GM21786 (cell line): ENCODE results near the gene GUCY1A2.
"Not testable (repeated sequence)": the region's sequence is repeated elsewhere in the genome, so short reads cannot be mapped to it uniquely, and the experiment has no call there.

Source experiments
- ATAC-seq: cut with Tn5 transposase; IDR thresholded peaks from one replicate; pipeline ENCODE4 v1.9.1; 2021; ENCODE audit not compliant: unreplicated experiment

Gene GUCY1A2

DNA sequence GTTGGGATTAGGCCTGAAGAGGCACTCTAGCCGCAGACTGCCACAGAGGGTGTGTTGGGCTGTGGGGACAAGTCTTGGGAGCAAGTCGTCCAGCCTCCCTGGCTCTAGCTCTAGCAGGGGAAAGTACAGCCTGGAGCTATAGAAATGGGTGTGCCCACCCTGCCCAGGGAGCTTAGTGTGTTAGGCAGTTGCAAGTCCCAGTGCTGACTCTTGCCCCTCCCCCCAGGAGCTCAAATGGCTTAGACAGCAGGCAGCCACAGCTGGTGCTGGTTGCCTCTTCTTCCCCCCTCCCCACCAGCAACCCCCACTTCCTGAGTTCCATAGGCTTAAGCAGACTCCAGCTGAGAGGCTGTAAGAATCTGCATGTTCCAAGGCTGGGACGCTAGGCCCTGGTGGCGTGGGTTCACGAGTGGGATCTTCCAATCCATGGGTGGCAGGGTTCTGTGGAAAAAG lies 61.2 kb downstream of the GUCY1A2 start:
- no peak for ATAC-seq

DNA sequence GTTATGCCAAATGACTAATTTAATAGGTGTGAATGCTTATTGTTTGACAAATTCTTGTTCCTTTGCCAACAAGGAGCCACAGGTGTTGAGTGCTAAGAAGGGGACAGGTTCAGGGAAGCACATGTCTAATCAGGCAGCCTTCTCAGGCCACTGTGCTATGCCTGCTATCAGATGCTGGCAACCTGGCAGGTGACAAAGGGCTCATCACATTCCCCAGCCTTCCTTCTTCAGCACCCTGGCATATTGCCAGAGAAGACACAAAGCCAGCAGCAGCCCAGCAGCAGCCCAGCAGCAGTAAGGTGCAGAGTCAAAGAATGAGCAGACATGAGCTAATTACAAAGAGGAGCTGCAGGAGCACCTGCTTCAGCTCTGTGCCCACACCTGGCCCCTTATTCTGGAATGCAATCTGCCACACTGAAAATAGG lies 68.2 kb downstream of the GUCY1A2 start:
- no peak for ATAC-seq

DNA sequence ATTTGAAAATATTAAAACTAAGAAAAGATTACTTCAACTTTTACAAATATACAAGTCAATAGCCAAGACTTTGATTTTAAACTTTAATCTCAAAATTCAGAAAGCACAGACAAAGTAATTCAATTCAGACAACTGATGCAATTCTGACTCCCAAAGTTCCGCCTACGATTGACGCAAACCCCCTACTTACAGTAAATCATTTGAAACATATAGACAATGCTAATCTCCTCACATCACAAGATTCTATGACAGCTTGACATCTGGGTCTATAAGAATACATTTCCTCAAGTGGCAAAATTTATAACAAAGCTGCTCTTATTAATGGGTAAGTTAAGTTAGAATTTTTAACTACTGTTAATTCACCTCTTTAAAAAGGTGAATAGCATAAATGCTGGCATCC lies 75.2 kb downstream of the GUCY1A2 start:
- ATAC-seq: no peak

DNA sequence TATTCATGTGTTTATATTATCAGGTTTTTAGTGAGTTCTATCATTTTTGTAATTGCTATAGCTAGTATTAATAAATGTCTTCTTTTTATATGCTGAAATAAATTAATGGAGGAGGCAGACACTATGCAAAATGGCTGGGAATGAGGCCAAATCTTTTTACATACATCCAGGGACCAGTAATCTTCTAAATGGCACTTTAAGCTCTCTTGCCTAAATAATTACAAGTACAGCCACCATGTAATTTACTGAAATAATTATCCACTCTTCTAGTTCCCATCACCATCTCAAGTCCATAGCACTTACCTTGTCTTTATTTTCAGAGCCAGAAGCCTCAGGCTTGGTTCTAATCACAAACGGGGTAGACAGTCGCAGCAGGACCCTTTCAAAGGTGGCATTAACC lies 79.1 kb downstream of the GUCY1A2 start:
- ATAC-seq: no peak

DNA sequence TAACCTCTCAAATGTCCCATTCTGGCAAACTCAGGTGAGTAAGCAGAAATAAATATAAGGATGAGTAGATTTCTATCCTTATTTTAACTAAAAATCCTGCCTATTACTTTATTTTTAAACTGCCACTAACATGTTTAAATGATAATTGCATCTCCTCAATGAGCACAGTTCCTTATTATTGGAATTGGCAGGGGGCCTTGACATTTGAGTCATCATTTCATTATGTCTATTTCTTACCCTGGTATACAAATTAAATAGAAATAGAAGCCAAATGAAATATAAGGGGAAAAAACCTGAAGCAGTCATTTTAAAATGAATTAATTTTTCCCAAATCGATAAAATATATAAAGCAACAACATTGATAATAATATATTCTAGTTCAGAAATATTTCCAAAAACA lies 81.2 kb downstream of the GUCY1A2 start:
- ATAC-seq: no peak

DNA sequence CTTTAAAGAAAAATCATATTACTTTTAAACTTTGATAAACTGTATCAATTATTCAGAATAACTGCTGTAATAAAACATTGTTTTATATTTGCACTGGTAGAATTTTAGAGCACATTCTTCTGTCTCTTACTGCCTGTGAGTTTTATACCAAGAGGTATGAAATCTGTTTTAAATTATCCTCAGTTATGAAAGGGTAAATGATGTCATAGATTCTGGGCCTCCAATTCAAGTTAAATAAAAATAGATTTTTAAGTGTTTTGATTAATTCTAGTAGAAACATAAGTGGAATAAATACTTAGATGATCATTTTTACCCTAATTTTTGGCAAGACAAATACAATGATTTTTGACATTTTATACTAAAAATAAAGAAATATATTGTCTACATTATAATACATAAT lies 93.0 kb downstream of the GUCY1A2 start:
- ATAC-seq: no peak

DNA sequence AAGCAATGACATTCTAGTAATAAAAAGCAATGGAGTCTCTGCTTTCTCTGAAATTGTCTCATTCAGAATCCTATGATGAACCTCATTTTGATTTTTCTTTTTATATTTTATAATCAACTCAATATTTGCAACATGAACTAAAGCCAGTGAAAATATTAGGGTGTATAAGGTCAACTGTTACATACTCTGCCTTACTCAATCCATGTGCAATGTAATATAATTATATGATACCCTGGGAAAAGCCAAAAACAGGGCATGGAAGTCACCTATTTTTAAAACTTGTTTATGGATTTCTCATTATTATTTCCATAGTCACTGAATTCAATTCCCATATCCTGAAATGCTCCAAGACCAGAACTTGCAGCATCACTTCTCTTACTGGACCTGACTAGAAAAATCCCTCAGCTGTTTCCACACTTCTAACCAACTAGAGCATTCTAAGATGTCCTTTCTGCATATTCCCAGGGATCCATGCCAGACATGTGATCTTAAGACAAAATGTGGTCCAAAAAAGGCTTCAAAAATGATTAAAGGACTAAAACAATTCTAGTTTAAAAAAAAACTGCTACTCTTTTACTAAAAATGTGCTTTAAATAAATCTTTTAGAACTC lies 97.3 kb downstream of the GUCY1A2 start:
- ATAC-seq: no peak

DNA sequence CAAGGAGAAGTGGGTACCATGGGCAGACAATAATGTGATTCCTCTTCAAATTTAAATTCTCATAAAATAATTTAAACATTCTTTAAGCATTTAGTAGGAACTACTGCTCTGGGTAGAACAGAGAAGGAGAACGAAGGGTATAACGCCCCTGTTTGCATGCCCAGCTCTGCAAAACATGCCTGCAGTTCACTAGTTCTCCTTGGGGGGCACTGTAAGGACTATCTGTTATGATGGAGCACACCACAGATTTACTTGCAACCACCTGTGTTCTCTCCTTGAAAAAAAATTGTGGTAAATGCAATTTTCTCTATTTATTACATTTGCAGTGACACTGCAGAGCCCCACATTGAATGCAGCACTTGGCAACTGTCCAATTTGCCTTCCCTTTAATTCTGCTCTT lies 100.3 kb downstream of the GUCY1A2 start:
- peak; percentile 80 for ATAC-seq

DNA sequence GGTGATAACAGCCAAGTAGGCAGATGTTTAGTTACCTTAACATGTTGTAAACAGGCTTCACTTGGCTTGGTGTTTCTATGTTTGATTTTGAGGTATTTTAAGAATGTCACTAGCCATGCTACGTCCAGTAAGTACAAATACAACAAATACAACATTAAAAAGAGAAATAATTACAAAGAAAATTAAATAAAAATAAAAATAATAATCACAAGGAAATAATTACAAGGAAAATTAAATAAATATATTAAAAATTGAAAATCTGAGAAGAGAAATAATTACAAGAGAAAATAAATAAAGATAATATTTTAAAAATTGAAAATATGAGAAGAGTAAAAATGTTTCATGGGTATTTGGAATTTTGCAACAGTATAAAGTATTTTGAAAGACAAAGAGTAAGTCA lies 103.9 kb downstream of the GUCY1A2 start:
- no peak for ATAC-seq

DNA sequence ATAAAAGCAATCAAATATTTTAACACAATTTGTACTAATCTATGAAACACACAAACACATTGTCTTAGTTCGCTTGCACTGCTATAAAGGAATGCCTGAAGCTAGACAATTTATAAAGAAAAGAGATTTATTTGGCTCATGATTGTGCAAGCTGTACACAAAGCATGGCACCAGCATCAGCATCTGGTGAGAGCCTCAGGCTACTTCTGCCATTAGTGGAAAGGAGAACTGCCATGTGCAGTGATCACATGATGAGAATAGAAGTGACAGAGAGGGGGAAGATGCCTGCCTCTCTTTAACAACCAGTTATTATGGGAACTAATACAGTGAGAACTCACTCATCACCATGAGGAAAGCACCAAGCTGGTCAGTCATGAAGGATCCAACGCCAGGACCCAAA lies 105.1 kb downstream of the GUCY1A2 start:
- ATAC-seq: no peak

DNA sequence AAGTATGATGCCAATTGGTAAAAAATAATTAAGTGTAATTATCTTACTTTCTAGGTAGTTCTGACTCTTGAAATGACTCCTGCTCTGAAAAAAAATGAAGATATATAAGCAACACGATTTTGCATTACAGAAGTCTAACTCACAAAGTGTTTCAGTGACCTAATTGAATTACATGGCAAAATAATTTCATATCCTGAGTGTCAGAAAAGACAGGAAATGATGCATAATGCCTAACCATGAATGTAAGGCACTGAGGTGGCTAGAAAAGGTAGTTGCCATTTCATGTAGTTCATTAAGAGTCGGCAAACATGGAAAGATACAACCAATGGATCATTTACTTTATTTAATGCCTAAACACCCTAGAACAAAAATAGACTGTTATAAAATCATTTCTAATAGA lies 113.5 kb downstream of the GUCY1A2 start:
- ATAC-seq: no peak

DNA sequence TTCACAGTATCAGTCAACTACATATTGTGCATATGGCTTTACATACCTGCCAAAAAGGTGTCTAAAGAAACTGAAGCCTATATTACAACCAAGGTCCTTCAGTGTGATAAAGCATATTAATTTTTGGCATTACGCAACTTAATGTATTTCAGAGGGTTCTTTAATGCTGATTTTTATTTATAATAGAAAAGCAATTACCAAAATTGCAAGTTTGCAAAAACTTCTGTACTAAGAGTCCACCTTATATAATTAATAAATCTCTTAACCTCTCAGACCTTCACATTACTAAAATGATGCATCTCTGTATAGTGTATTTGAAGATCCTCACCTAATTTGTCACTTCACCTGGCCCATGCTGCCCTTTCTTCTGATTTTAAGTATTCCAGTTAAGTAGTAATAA lies 128.6 kb downstream of the GUCY1A2 start:
- no peak for ATAC-seq

DNA sequence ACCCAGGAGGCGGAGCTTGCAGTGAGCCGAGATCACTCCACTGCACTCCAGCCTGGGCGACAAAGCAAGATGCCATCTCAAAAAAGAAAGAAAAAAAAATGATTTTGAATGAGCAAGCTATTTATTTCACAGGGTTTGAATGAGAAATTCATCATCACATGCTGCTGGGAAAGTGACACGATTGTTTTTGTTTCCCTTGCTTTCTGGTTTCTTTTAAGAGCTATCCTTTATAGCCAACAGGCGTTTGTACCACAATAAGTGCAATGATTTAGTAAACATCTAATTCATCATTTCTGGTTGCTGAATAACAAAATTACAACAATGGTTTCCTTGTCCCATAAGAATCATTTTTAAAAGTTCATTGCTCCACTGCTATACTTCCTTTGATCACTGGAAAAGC lies 129.9 kb downstream of the GUCY1A2 start:
- no peak for ATAC-seq

DNA sequence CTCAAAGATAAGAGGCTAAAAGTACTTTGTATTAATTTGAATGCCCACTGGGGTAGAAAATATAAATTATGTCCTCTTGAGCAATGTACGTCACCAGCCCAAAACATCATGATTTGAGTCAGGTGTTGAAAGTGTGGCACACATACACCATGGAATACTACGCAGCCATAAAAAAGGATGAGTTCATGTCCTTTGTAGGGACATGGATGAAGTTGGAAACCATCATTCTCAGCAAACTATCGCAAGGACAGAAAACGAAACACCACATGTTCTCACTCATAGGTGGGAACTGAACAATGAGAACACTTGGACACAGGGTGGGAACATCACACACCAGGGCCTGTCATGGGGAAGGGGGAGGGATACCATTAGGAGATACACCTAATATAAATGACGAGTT lies 134.6 kb downstream of the GUCY1A2 start:
- ATAC-seq: not testable (repeated sequence)

DNA sequence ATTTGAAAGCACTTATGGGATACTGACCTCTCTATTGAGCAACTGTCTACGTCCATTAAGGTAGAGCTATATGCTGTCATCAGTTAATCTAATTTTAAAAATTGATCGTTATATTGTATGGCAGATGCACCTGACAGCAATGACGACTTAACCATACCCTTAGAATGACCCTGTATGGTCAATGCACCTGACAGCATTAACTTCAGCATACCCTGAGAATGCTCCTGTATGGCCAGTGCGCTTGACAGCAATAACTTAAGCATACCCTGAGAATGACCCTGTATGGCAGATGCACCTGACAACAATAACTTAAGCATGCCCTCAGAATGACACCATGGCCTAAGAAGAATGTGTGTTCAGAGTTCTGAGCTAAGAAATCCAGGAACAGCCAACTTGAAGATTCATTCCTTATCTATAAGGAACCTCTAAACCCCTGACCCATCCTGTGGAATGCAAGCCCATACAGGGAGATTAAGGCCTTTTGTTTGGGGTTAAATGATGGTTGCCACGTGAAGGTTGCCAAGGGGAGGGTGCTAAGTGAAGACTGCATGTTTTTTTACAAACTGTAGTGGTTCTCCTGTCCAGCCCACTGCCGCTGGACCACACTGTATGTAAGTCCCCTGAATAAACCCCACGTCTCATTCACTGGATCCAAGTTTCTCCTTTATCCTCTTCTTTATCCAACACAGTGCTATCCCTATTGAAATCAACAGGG lies 138.3 kb downstream of the GUCY1A2 start:
- ATAC-seq: no peak

DNA sequence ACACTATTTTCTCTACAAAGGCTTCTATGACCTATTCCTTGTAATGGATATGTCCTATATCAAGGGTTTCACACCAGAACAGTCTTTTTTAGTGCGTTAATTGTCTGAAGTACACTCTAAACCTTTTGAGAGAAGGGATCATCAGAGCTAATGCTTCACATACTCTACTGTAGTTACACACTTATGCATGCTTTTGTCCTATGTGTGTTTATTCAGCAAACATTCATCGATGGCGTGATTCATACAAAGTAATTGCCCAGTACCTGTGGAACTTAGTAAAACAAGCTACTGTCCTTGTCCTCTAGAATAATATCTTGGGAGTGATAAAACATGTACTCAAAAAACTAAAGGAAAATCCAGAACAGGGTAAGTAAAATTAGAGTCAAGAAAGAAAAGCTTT lies 139.2 kb downstream of the GUCY1A2 start:
- no peak for ATAC-seq

DNA sequence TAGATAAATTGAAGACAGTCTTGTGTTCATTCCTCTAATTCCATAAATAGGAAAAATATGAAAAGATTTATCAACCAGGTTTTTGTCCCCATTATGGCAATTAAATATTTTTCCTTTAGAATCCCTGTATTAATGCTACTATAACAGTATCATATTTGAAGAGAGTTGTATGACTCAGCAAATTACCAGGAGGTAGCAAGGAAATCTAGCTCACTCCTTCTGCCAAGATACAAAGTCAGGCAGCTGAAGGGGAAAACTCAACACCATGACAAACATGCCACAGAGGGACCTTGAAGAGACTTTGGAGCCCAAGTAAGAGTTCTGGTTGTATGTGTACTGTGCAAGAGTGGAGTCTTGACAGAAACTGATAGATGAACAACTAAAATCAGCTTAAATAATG lies 143.3 kb downstream of the GUCY1A2 start:
- ATAC-seq: no peak

DNA sequence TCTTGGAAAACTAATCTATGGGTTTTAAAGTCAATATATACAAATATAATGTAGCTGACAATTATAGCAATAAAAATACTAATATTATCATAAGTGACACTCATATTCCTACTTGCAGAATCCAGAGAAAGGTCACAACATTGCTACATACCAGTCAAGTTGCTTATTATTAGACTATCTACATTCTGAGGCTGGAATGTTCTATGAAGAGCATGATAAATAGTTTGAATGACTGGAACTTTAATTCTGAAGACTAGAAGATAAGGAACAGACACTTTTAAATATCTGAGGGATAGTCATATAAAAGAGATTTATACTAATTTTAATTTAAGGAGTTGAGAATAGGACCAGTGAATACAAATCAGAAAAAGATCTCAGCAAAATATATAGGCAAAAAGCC lies 146.0 kb downstream of the GUCY1A2 start:
- no peak for ATAC-seq

DNA sequence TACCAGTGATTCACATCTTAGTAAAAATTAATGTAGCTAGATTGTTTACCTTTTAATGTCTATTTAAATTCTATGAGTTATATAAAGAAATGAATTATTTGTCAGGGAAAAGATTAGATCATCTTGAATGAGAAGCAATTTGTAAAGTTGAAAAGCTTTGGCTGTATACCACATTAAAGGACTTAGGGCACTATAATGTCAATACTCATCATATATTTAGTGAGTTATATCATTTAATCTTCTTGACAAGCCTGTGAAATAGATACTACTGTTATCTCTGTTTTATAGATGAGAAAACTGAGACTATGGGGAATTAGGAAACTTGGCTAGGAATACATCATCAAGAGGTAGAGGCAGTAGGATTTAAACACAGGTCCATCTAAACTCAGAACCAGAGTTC lies 160.1 kb downstream of the GUCY1A2 start:
- no peak for ATAC-seq

DNA sequence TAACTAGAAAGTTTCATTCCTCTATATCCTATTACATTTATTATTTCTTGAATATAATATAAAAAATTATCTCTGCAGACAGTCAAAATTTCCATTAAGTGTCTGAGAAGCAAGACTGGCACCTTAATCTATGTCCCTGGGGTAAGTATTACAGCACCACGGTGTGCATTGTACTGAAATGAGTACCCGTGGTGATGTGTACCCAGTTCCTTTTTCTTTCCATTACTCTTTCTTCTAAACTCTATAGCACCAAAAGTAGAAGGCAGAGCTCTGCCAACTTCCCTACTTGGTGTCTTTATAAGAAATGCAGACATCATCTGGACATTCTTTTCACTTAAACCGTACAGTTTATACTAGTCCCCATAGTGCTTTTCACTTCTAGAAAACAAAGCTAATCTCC lies 161.7 kb downstream of the GUCY1A2 start:
- no peak for ATAC-seq

DNA sequence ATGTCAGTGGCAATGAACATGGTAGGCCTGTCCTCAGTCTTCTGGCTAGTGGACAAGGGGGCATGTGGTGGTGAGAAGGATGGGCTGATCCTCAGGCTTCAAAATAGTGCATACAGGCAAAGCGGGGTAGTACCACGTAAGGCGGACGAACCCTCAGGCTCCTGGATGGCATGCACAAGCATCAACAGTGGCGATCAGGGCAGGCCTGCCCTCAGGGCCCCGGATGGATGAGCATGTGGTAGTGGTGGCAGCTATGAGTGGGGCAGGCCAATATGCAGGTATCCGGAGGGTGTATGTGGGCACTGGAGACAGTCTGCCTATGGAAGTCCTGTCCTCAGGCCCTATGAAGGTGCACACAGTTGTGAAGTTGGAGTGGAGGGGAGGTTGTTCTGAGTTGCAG lies 163.8 kb downstream of the GUCY1A2 start:
- ATAC-seq: no peak

DNA sequence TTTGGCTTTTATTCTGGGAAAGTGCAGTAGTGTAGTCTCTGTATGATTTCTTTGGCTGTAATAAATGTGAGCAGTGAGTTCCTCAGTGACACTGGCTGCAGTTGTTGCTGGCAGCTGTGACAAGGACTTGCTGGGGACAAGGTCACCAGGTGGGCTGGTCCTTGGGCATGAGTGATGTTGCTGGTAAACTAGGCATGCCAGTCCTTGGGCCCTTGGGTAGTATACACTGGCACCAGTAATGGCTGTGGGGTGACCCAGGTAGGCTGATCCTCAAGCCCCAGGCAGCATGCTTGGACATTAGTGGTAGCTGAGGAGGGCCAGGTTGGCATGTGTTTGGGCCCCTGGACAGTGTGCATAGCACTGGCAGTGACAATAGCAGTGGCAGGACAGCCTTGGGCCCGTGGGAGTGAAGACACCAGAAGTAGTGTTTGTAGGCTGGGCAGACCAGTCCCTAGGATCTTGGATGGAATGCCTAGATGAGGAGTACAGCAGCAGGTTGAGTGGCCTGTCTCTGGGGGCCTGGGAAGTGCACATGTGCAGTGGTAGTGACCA lies 164.3 kb downstream of the GUCY1A2 start:
- no peak for ATAC-seq

DNA sequence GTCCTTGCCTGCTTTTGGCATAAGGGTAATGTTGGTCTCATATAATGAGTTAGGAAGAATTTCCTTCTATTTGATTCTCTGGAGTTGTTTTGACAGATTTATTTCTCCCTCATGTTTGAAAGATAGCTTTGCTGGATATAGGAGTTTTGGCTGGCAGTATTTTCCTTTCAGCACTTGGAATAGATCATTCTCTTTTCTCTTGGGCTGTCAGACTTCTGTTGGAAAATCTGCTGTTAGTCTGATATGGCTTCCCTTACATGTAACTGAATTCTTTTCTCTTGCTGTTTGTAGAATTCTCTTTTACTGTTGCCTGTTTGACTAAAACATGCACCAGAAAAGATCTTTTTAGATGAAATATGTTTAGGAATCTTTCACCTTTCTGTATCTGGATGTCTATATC lies 165.5 kb downstream of the GUCY1A2 start:
- ATAC-seq: no peak
